CD4-positive, alpha-beta memory T cell (primary cell): ENCODE results near the gene PLA2G5. TPM values are rescaled to one million over a fixed set of nuclear protein-coding genes. Genes with fewer than 3 reads are reported as not detected.

Source experiments
- CTCF ChIA-PET: fragments of 350-600 bp; sonication (Branson Sonifier 250); formaldehyde crosslinking; loops from one replicate; lab custom pipeline; 2021; ENCODE audit warnings: inconsistent platforms; ENCODE audit not compliant: partially characterized antibody; lab: Charles Lee
- POLR2A ChIA-PET: fragments of 350-600 bp; sonication (Branson Sonifier 250); formaldehyde crosslinking; loops from one replicate; lab custom pipeline; 2021; ENCODE audit not compliant: partially characterized antibody; lab: Charles Lee
- DNase-seq, 5 donors: peaks; one replicate each; pipeline versions ENCODE4 v3.0.0 to v3.0.0-alpha.2; 2020 to 2022; ENCODE audit warnings: mixed read lengths in 1 of 5
- H3K27ac ChIP-seq: one replicate; pipeline ENCODE4 v1.7.0; 2013; ENCODE audit warnings: low read depth, low read length
- H3K27me3 ChIP-seq: 2 replicates; pipeline ENCODE4 v1.7.0; 2013; ENCODE audit warnings: mild to moderate bottlenecking, low read length, moderate library complexity; ENCODE audit not compliant: insufficient read depth
- H3K36me3 ChIP-seq: 2 replicates; pipeline ENCODE4 v1.7.0; 2013; ENCODE audit warnings: mild to moderate bottlenecking, low read length, moderate library complexity; ENCODE audit not compliant: insufficient read depth
- H3K4me1 ChIP-seq: 2 replicates; pipeline ENCODE4 v1.7.0; 2013; ENCODE audit warnings: mild to moderate bottlenecking, low read length, moderate library complexity; ENCODE audit not compliant: insufficient read depth
- H3K4me3 ChIP-seq, 2 donors: one replicate each; pipeline ENCODE4 v1.7.0; 2013; ENCODE audit warnings: low read length in 2 of 2, mild to moderate bottlenecking in 1 of 2
- H3K9me3 ChIP-seq, 2 donors: one replicate each; pipeline ENCODE4 v1.7.0; 2013; ENCODE audit warnings: low read length in 2 of 2, control low read depth in 1 of 2; ENCODE audit not compliant: control insufficient read depth in 1 of 2
- H3K27ac Mint-ChIP-seq, 7 donors: one replicate each; pipeline ENCODE4 v1.8.0; 2020 to 2021; ENCODE audit warnings: mixed read lengths in 7 of 7, mild to moderate bottlenecking in 6 of 7, inconsistent platforms in 3 of 7, moderate library complexity in 3 of 7
- H3K27me3 Mint-ChIP-seq, 2 donors: one replicate each; pipeline ENCODE4 v1.8.0; 2020 to 2021; ENCODE audit warnings: mixed read lengths in 2 of 2
- H3K36me3 Mint-ChIP-seq, 2 donors: one replicate each; pipeline ENCODE4 v1.8.0; 2020 to 2021; ENCODE audit warnings: mixed read lengths in 2 of 2, inconsistent platforms in 1 of 2, mild to moderate bottlenecking in 1 of 2
- H3K4me1 Mint-ChIP-seq, 4 donors: one replicate each; pipeline ENCODE4 v1.8.0; 2020 to 2021; ENCODE audit warnings: mixed read lengths in 4 of 4, mild to moderate bottlenecking in 1 of 4
- H3K4me3 Mint-ChIP-seq, 8 donors: one replicate each; pipeline ENCODE4 v1.8.0; 2020 to 2021; ENCODE audit warnings: mixed read lengths in 8 of 8, mild to moderate bottlenecking in 7 of 8, moderate library complexity in 6 of 8, inconsistent platforms in 3 of 8
- H3K9me3 Mint-ChIP-seq, 8 donors: one replicate each; pipeline ENCODE4 v1.8.0; 2020 to 2021; ENCODE audit warnings: mixed read lengths in 8 of 8, mild to moderate bottlenecking in 5 of 8, inconsistent platforms in 3 of 8, moderate library complexity in 1 of 8
- intact Hi-C: fragments of 100-400 bp; cut with micrococcal nuclease; formaldehyde crosslinking; loops from one replicate; pipeline ENCODE4 v1.15.1; 2023
- polyA plus RNA-seq, 2 donors: library from polyadenylated mRNA; unstranded; fragments of 300-500 nt; fragmentation: Illumina TruSeq; gene quantifications; one replicate each; pipeline ENCODE4 v1.2.3, GENCODE V29; 2021
- total RNA-seq, 2 experiments: library from RNA; stranded (reverse); gene quantifications; one replicate each; pipeline ENCODE4 v1.2.3, GENCODE V29; 2021

Gene PLA2G5
- total and polyA plus RNA-seq, 4 experiments from 2014 or later: not detected

GRCh38 chr1:20138961-20139550, 69.1 kb downstream of the PLA2G5 start, which contains the start of gene PLA2G2F:
Gene PLA2G2F, plus strand, starts transcription at chr1:20139323. Its CDS starts 105 bp downstream, at chr1:20139428.
- Histone ChIP-seq H3K4me1 (no peaks in the 10 kb centered on the region), H3K27ac (no peak within 1 kb of the TSS), H3K9me3 (no peaks in the 10 kb centered on the region), H3K4me3 (no peak within 1 kb of the TSS), H3K36me3 (no peaks in the 10 kb centered on the region), H3K27me3 (no peaks in the 10 kb centered on the region)
- H3K9me3 Mint-ChIP-seq: peaks cover 0 to 2% (median 0%) of the 10 kb centered on the region in 8 donors
- H3K4me1 Mint-ChIP-seq: no peaks in the 10 kb centered on the region
- H3K27me3 Mint-ChIP-seq: peaks cover 12 to 16% of the 10 kb centered on the region in 2 donors
- intact Hi-C loops: no loop called here
- POLR2A ChIA-PET: no interaction called here
- CTCF ChIA-PET: no interaction called here
- no peak within 1 kb of the TSS for H3K27ac Mint-ChIP-seq
- no peak for DNase-seq
- no peak within 1 kb of the TSS for H3K4me3 Mint-ChIP-seq
- no peaks in the 10 kb centered on the region for H3K36me3 Mint-ChIP-seq

GRCh38 chr1:20139776-20140612, 70.0 kb downstream of the PLA2G5 start:
- no peak overlapping the region for H3K27ac Mint-ChIP-seq
- no peak overlapping the region for H3K4me3 Mint-ChIP-seq
- intact Hi-C loops: no loop called here
- H3K36me3 Mint-ChIP-seq: no peaks in the 10 kb centered on the region
- H3K4me1 Mint-ChIP-seq: no peaks in the 10 kb centered on the region
- H3K27me3 Mint-ChIP-seq: peaks cover 9 to 15% of the 10 kb centered on the region in 2 donors
- H3K9me3 Mint-ChIP-seq: peaks cover 0 to 2% (median 0%) of the 10 kb centered on the region in 8 donors
- H3K36me3 ChIP-seq: no peaks in the 10 kb centered on the region
- H3K27ac ChIP-seq: no peak overlapping the region
- no peaks in the 10 kb centered on the region for H3K4me1 ChIP-seq
- H3K9me3 ChIP-seq: no peaks in the 10 kb centered on the region
- DNase-seq: no peak
- no peaks in the 10 kb centered on the region for H3K27me3 ChIP-seq
- no peak overlapping the region for H3K4me3 ChIP-seq
- ChIA-PET POLR2A (no interaction called here), CTCF (no interaction called here)

GRCh38 chr1:20141001-20141400, 71.0 kb downstream of the PLA2G5 start:
- peak overlapping the region in 1 of 7 donors; percentile 1 for H3K27ac Mint-ChIP-seq
- peaks cover 0 to 2% (median 0%) of the 10 kb centered on the region in 8 donors for H3K9me3 Mint-ChIP-seq
- H3K36me3 Mint-ChIP-seq: no peaks in the 10 kb centered on the region
- no peak for DNase-seq
- Histone ChIP-seq H3K27me3 (no peaks in the 10 kb centered on the region), H3K36me3 (no peaks in the 10 kb centered on the region), H3K27ac (no peak overlapping the region), H3K9me3 (no peaks in the 10 kb centered on the region), H3K4me1 (no peaks in the 10 kb centered on the region), H3K4me3 (no peak overlapping the region)
- H3K4me3 Mint-ChIP-seq: no peak overlapping the region
- intact Hi-C loops: no loop called here
- peaks cover 9 to 15% of the 10 kb centered on the region in 2 donors for H3K27me3 Mint-ChIP-seq
- ChIA-PET CTCF (no interaction called here), POLR2A (no interaction called here)
- no peaks in the 10 kb centered on the region for H3K4me1 Mint-ChIP-seq

- Histone ChIP-seq H3K4me3 (no peak overlapping the region), H3K36me3 (no peaks in the 10 kb centered on the region), H3K4me1 (no peaks in the 10 kb centered on the region), H3K27me3 (no peaks in the 10 kb centered on the region), H3K9me3 (no peaks in the 10 kb centered on the region), H3K27ac (no peak overlapping the region)
- POLR2A ChIA-PET: no interaction called here
- no peak overlapping the region for H3K27ac Mint-ChIP-seq
- no peak for DNase-seq
- H3K4me3 Mint-ChIP-seq: no peak overlapping the region
- intact Hi-C loops: no loop called here
- peaks cover 9 to 15% of the 10 kb centered on the region in 2 donors for H3K27me3 Mint-ChIP-seq
- no peaks in the 10 kb centered on the region for H3K4me1 Mint-ChIP-seq
- CTCF ChIA-PET: interaction anchor here (0.9 kb wide), 1 partner anchor 11 kb away, joined by 4 read pairs; no protein-coding TSS in a partner anchor
- no peaks in the 10 kb centered on the region for H3K36me3 Mint-ChIP-seq
- H3K9me3 Mint-ChIP-seq: peaks cover 0 to 2% (median 0%) of the 10 kb centered on the region in 8 donors
These were observed 71.5 kb downstream of the PLA2G5 start for GRCh38 chr1:20141466-20141865.

Other genes starting within 250 kb of the PLA2G5 start
- 10 to 100 TPM; 18.4 to 18.7 TPM for gene OTUD3, start 187.8 kb upstream of the PLA2G5 start, total RNA-seq
- gene OTUD3, start 187.8 kb upstream of the PLA2G5 start, polyA plus RNA-seq: 1 to 10 TPM; 1.8 to 3.1 TPM
- not detected for gene PLA2G2E, start 146.6 kb upstream of the PLA2G5 start, total RNA-seq
- not detected for gene PLA2G2E, start 146.6 kb upstream of the PLA2G5 start, polyA plus RNA-seq
- gene PLA2G2A, start 90.6 kb upstream of the PLA2G5 start, total RNA-seq: not detected
- not detected for gene PLA2G2A, start 90.6 kb upstream of the PLA2G5 start, polyA plus RNA-seq
- gene PLA2G2D, start 49.3 kb downstream of the PLA2G5 start, total RNA-seq: not detected
- under 1 TPM in 1 of 2 donors, not detected in 1; 0.29 TPM for gene PLA2G2D, start 49.3 kb downstream of the PLA2G5 start, polyA plus RNA-seq
- not detected for gene PLA2G2F, start 69.1 kb downstream of the PLA2G5 start, total RNA-seq
- not detected for gene PLA2G2F, start 69.1 kb downstream of the PLA2G5 start, polyA plus RNA-seq
- under 1 TPM; 0.06 to 0.08 TPM for gene UBXN10, start 115.9 kb downstream of the PLA2G5 start, total RNA-seq
- under 1 TPM; 0.69 to 0.78 TPM for gene UBXN10, start 115.9 kb downstream of the PLA2G5 start, polyA plus RNA-seq
- not detected for gene PLA2G2C, start 116.3 kb downstream of the PLA2G5 start, total RNA-seq
- not detected for gene PLA2G2C, start 116.3 kb downstream of the PLA2G5 start, polyA plus RNA-seq
- gene VWA5B1, start 220.7 kb downstream of the PLA2G5 start, total RNA-seq: under 1 TPM in 1 of 2 experiments, not detected in 1; 0.17 TPM
- under 1 TPM in 1 of 2 donors, not detected in 1; 0.11 TPM for gene VWA5B1, start 220.7 kb downstream of the PLA2G5 start, polyA plus RNA-seq